IPS-18c (cell line): ENCODE results near the gene RYR1.
"Not testable (repeated sequence)": the region's sequence is repeated elsewhere in the genome, so short reads cannot be mapped to it uniquely, and the experiment has no call there.

Experiments used
- H3K4me3 ChIP-seq: 2 replicates; pipeline ENCODE4 v1.7.0; 2013; ENCODE audit warnings: low read depth, mild to moderate bottlenecking, low read length, moderate library complexity; ENCODE audit not compliant: insufficient read depth
- H3K9me3 ChIP-seq: one replicate; pipeline ENCODE4 v1.6.1; 2013; ENCODE audit warnings: mild to moderate bottlenecking, low read length, moderate library complexity; ENCODE audit not compliant: control insufficient read depth, insufficient read depth

RYR1 gene

GRCh38 chr19:38492181-38492813 lies 58.8 kb downstream of the RYR1 start:
- no peak overlapping the region for H3K4me3 ChIP-seq
- no peaks in the 10 kb centered on the region for H3K9me3 ChIP-seq

GRCh38 chr19:38494379-38494778 lies 60.9 kb downstream of the RYR1 start:
- H3K4me3 ChIP-seq, result no peak overlapping the region
- no peaks in the 10 kb centered on the region for H3K9me3 ChIP-seq

DNA sequence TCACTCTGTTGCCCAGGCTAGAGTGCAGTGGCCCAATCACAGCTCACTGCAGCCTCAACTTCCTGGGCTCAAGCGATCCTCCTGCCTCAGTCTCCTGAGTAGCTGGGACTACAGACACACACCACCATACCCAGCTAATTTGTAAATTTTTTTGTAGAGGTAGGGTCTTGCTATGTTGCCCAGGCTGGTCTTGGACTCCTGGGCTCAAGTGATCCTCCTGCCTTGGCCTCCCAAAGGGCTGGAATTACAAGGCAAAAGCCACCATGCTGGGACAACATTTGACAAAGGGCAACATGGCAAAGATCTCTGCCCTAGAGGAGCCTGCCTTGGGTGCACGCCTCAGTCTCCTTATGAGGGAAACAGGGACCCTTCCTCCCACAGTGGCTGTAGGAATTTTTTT lies 61.9 kb downstream of the RYR1 start:
- H3K4me3 ChIP-seq, H3K9me3 ChIP-seq: not testable (repeated sequence)

GRCh38 chr19:38496116-38496515 lies 62.6 kb downstream of the RYR1 start:
- H3K9me3 ChIP-seq, result no peaks in the 10 kb centered on the region
- H3K4me3 ChIP-seq, result no peak overlapping the region

DNA sequence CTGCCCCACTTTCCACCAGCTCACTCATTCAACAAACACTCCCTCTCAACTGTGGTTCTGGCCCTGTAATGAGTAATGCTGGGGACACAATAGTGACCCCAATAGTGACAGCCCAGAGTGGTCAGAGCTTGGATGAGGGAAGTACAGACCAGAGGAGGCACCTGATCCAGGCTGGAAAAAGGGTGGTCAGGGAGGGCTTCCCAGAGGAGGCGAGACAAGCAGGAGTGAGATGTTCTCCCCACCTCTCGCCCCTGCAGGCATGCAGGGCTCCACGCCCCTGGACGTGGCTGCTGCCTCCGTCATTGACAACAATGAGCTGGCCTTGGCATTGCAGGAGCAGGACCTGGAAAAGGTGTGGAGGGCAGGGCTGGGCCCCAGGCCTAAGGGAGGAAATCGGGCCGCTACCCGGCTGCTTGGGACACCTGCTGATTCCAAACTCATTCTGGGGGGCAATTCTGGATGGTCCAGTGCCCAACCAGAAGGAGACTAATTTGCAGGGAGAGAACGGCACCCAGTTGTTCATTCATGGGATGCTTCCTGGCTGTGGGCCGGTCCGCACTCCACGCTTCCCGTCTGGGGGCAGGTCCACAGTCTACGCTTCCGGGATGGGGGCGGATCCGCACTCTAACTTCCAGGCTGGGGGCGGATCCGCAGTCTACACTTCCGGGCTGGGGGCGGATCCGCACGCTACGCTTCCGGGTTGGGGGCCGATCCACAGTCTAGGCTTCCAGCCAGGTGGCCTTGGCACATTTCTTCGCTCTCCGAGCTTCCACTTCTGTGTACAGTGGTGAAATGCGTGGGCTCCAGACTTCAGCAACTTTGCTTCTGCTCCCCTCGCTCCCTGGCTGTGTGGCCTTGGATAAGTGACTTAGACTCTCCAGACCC lies 63.4 kb downstream of the RYR1 start:
- H3K9me3 ChIP-seq, result no peaks in the 10 kb centered on the region
- H3K4me3 ChIP-seq, result no peak overlapping the region

DNA sequence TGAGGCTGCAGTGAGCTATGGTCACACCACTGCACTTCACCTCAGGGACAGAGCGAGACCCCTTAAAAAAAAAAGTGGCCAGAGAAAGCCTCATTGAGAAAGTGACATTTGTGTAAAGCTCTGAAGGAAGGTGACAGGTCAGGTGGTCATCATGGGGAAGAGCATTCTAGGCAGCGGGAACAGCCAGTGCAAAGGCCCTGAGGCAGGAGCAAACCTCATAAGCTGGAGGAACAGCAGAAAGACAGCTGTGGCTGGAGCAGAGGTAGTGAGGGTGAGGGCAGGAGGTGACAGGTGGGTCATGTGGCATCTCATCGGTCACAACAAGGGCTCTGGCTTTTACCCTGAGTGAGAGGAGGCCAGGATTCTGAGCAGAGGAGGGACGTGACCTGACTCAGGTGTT lies 64.4 kb downstream of the RYR1 start:
- Histone ChIP-seq H3K9me3 (no peaks in the 10 kb centered on the region), H3K4me3 (no peak overlapping the region)

GRCh38 chr19:38499532-38499931 lies 66.0 kb downstream of the RYR1 start:
- Histone ChIP-seq H3K4me3 (no peak overlapping the region), H3K9me3 (peaks cover 2% of the 10 kb centered on the region)

DNA sequence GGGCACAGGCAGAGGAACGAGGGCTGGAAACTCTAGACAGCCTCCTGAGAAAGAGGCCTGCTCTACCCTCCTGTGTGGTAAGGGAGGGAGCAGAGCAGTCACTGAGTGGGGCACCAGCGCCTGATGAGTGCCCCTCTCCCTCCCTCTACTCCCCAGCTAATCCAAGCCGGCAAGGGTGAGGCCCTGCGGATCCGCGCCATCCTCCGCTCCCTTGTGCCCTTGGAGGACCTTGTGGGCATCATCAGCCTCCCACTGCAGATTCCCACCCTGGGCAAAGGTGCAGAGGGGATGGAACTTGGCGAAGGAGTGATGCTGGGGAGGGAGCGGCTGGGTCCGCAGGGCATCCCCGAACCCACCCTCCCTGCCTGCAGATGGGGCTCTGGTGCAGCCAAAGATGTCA lies 67.0 kb downstream of the RYR1 start:
- H3K4me3 ChIP-seq, result no peak overlapping the region
- H3K9me3 ChIP-seq, result peaks cover 2% of the 10 kb centered on the region

- Histone ChIP-seq H3K4me3 (no peak overlapping the region), H3K9me3 (peaks cover 2% of the 10 kb centered on the region)
Measured at GRCh38 chr19:38502410-38503076, 69.1 kb downstream of the RYR1 start.

DNA sequence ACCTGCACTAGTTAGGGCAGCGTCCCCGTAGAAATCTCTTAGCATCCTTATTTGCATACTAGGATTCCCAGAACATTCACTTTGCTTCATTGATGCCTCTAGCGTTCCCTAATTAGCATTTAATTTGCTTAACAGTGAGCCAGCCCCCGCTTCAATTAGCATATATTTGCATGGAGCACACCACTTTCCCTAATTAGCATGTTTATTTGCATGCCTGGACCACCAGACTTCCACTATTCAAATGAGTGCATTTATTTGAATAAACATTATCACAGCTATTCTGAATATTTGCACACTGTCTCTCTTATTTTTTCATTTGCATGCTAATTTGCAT lies 69.6 kb downstream of the RYR1 start:
- H3K4me3 ChIP-seq, result no peak overlapping the region
- H3K9me3 ChIP-seq, result peaks cover 2% of the 10 kb centered on the region

DNA sequence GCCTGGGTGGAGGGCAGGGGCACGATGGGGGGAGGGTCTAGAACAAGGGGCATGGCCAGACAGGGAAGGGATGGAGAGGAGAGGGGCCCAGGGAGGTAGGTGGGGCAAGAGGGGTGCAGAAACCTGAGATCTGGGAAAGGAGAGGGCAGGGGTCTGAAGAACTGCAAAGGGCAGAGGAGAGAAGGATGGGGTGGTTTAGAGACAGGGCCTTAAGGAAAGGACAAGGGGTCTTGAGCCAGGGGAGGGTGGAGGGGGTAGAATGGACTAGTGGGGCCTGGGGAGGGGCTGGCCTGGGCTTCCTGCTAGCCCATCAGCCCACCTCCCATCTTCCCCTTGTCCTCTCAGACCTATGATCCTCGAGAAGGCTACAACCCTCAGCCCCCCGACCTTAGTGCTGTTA lies 72.5 kb downstream of the RYR1 start:
- peaks cover 2% of the 10 kb centered on the region for H3K9me3 ChIP-seq
- no peak overlapping the region for H3K4me3 ChIP-seq

DNA sequence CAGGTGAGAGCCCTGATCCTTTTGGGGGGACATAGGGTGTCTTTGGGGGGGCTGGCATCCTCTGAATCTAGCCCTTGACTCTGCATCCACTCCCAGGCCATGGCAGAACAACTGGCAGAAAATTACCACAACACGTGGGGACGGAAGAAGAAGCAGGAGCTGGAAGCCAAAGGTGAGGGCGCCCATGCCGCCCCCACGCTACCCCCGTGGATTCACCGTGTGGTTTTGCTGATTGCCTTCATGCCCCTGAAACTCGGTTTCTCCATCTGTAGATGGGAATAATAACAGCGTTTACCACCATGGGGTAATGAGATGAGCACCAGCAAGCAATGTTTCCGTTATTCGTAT lies 72.9 kb downstream of the RYR1 start:
- H3K4me3 ChIP-seq, result peak overlapping the region; percentile 34; the same call in 1 of the 2 replicates
- peaks cover 2% of the 10 kb centered on the region for H3K9me3 ChIP-seq

DNA sequence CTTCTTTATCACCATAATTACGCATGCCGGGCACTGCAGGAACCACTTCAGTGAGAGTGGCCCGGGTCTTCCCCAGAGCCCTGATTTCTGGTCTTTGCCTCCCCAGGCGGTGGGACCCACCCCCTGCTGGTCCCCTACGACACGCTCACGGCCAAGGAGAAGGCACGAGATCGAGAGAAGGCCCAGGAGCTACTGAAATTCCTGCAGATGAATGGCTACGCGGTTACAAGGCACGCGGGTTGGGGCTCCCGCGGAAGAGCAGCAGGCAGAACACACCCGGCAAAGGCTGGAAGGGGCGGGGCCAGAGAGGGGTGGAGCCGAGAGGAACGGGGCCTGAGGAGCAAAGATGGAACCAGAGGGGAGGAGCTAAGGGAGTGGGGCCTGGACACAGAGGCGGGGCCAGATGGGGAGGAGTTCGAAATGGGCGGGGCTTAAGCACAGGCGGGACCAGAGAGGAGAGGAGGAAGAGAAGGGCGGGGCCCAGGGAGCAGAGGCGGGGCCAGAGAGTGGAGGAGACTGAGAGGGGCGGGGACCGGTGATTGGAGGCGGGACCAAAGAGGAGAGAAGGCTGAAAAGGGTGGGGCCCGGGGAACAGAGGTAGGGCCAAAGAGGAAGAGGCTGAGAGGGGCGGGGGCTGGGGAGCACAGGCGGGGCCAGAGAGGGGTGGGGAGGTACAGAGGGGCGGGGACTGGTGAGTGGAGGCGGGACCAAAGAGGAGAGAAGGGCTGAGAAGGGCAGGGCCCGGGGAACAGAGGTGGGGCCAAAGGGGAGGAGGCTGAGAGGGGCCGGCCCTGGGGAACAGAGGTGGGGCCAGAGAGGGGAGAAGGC lies 73.4 kb downstream of the RYR1 start:
- peak overlapping the region; percentile 34; the same call in 1 of the 2 replicates for H3K4me3 ChIP-seq

GRCh38 chr19:38507551-38508127 lies 74.1 kb downstream of the RYR1 start:
- H3K9me3 ChIP-seq, result peaks cover 2% of the 10 kb centered on the region
- no peak overlapping the region for H3K4me3 ChIP-seq

More for the DNA sequence above, 73.4 kb downstream of the RYR1 start:
- peaks cover 2% of the 10 kb centered on the region for H3K9me3 ChIP-seq

GRCh38 chr19:38508507-38508906 lies 75.0 kb downstream of the RYR1 start:
- Histone ChIP-seq H3K9me3 (peaks cover 2% of the 10 kb centered on the region), H3K4me3 (no peak overlapping the region)

DNA sequence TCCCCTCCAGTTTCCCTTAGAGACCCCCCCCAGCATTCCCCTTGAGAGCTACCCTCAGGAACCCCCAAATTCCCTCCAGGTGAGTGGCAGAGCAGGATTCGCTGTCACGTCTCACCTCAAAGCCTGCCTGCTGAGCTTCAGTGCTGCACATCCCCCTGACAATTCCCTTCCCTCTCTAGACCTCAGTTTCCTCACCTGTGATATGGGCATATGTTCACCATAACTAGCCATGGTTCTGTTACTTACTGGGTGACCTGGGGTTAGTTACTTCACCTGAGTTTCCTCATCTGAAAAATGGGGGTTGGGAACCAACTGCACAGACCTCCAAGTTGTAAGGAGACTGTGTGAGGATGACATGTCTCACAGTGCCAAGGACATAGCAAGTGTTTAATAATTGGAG lies 75.5 kb downstream of the RYR1 start:
- no peak overlapping the region for H3K4me3 ChIP-seq
- H3K9me3 ChIP-seq, result peaks cover 2% of the 10 kb centered on the region

DNA sequence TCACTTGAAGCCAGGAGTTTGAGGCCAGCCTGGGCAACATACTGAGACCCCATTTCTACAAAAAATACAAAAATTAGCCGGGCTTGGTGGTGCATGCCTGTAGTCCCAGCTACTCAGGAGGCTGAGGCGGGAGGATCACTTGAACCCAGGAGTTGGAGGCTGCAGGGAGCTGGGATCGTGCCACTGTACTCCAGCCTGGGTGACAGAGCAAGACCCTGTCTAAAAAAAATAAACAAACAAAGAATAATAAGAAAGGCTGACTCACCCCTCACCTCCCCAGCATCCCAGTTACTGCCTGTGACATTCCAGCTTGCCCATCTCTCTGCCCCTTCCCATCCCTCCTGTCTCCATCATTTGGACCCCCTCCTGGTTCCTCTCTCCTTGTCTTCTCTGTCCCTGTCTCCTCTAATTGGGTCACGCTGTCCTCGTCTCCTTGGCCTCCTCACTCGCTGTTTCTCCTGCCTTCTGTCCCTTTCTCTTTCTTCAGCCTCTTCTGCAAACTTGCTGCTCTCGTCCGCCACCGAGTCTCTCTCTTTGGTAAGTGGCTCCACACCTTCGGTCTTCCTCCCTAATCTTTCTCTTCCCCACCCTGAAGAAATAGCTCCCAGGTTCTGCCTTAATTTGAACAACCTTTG lies 77.7 kb downstream of the RYR1 start:
- Histone ChIP-seq H3K9me3 (no peaks in the 10 kb centered on the region), H3K4me3 (no peak overlapping the region)
